NCI-H2171 treated with DMSO at 0.1 percent for 48 hours (cell line): Measurements from ENCODE around the gene COL23A1.
"Not testable (repeated sequence)": the region's sequence is repeated elsewhere in the genome, so short reads cannot be mapped to it uniquely, and the experiment has no call there.

Source experiments
- DNase-seq: peaks from one replicate; lab custom pipeline; 2025; lab: John Stamatoyannopoulos, UW

The COL23A1 gene

GRCh38 chr5:178239626-178240301 lies 350.4 kb downstream of the COL23A1 start:
- DNase-seq = not testable (repeated sequence)

- no peak for DNase-seq
Measured at GRCh38 chr5:178238711-178239592, 351.2 kb downstream of the COL23A1 start.

GRCh38 chr5:178238313-178238635 lies 351.9 kb downstream of the COL23A1 start:
- no peak for DNase-seq

GRCh38 chr5:178237431-178238312 lies 352.5 kb downstream of the COL23A1 start:
- DNase-seq = no peak

GRCh38 chr5:178236679-178237078 lies 353.5 kb downstream of the COL23A1 start:
- no peak for DNase-seq

- DNase-seq = no peak
Measured at GRCh38 chr5:178236126-178236525, 354.1 kb downstream of the COL23A1 start.

- DNase-seq = no peak
Measured at GRCh38 chr5:178235588-178235974, 354.6 kb downstream of the COL23A1 start.

GRCh38 chr5:178234750-178235587 lies 355.2 kb downstream of the COL23A1 start:
- DNase-seq = peak; percentile 8

GRCh38 chr5:178234121-178234749 lies 356.0 kb downstream of the COL23A1 start:
- no peak for DNase-seq

- DNase-seq = no peak
Measured at GRCh38 chr5:178232920-178233429, 357.2 kb downstream of the COL23A1 start.

GRCh38 chr5:178232124-178232919 lies 357.9 kb downstream of the COL23A1 start, which contains the start of gene PHYKPL:
TSS of gene PHYKPL (minus strand) at chr5:178232802. CDS start at chr5:178232550, 252 bp downstream.
- peak; percentile 45 for DNase-seq

- no peak for DNase-seq
Measured at GRCh38 chr5:178231539-178232123, 358.6 kb downstream of the COL23A1 start.

- DNase-seq = no peak
Measured at GRCh38 chr5:178230879-178231538, 359.2 kb downstream of the COL23A1 start.

- no peak for DNase-seq
Measured at GRCh38 chr5:178229861-178230260, 360.3 kb downstream of the COL23A1 start.

- not testable (repeated sequence) for DNase-seq
Measured at GRCh38 chr5:178229111-178229510, 361.1 kb downstream of the COL23A1 start.

- DNase-seq = no peak
Measured at GRCh38 chr5:178228609-178229008, 361.6 kb downstream of the COL23A1 start.

GRCh38 chr5:178227929-178228328 lies 362.3 kb downstream of the COL23A1 start:
- DNase-seq = no peak

- no peak for DNase-seq
Measured at GRCh38 chr5:178227138-178227659, 363.0 kb downstream of the COL23A1 start.

GRCh38 chr5:178225174-178225573 lies 365.0 kb downstream of the COL23A1 start:
- no peak for DNase-seq
